HEK293 (cell line): ENCODE results near the gene OR1J2.

Experiments used
- CTCF ChIA-PET: fragments of 350-600 bp; formaldehyde crosslinking; extraction: SDS; loops from one replicate; lab custom pipeline; 2021; ENCODE audit warnings: antibody characterized with exemption; lab: Yijun Ruan, JAX
- POLR2A ChIA-PET: fragments of 300-600 bp; formaldehyde crosslinking; extraction: SDS; loops from one replicate; lab custom pipeline; 2020; ENCODE audit warnings: antibody characterized with exemption, inconsistent platforms; lab: Yijun Ruan, JAX
- H3K27ac ChIP-seq: fragments of 200-500 bp; sonication (Bioruptor generic); 2 replicates; pipeline ENCODE4 v1.5.1; 2014; ENCODE audit warnings: low read depth, low read length, control low read depth, inconsistent platforms; ENCODE audit errors: extremely low read depth
- H3K36me3 ChIP-seq, 2 experiments: fragments of 200-500 bp in 1 of 2; sonication (Bioruptor generic) in 1 of 2; 1 replicate in 1 of 2; 2 replicates in 1 of 2; pipeline ENCODE4 v1.5.1; 2014 to 2017; ENCODE audit warnings: inconsistent platforms in 2 of 2, low read length in 2 of 2; ENCODE audit not compliant: control insufficient read depth in 2 of 2, insufficient read depth in 1 of 2
- H3K4me1 ChIP-seq: fragments of 200-500 bp; sonication (Bioruptor generic); 2 replicates; pipeline ENCODE4 v1.5.1; 2014; ENCODE audit warnings: mild to moderate bottlenecking, low read length, inconsistent platforms; ENCODE audit not compliant: control insufficient read depth, insufficient read depth
- H3K4me3 ChIP-seq: 2 replicates; pipeline ENCODE4 v1.5.1; 2011; ENCODE audit warnings: low read depth, mild to moderate bottlenecking, control low read depth, low read length, moderate library complexity
- H3K9me3 ChIP-seq: fragments of 200-500 bp; sonication (Bioruptor generic); 2 replicates; pipeline ENCODE4 v1.5.1; 2014; ENCODE audit warnings: low read depth, low read length, inconsistent platforms; ENCODE audit not compliant: control insufficient read depth, insufficient read depth
- GLI4 ChIP-seq: fragments of 450-650 bp; formaldehyde crosslinking; IDR thresholded peaks from 2 replicates; pipeline ENCODE4 v1.5.1; 2016; ENCODE audit warnings: missing biosample characterization, missing genetic modification characterization
- KLF7 ChIP-seq: fragments of 450-650 bp; formaldehyde crosslinking; IDR thresholded peaks from 2 replicates; pipeline ENCODE4 v1.5.1; 2016; ENCODE audit warnings: missing biosample characterization, missing genetic modification characterization, borderline replicate concordance
- KLF8 ChIP-seq: fragments of 450-650 bp; formaldehyde crosslinking; IDR thresholded peaks from 2 replicates; pipeline ENCODE4 v1.5.1; 2016; ENCODE audit warnings: missing biosample characterization, missing genetic modification characterization
- MZF1 ChIP-seq: fragments of 450-650 bp; formaldehyde crosslinking; IDR thresholded peaks from 2 replicates; pipeline ENCODE4 v1.5.1; 2017; ENCODE audit warnings: missing biosample characterization, missing genetic modification characterization, borderline replicate concordance
- REPIN1 ChIP-seq: fragments of 450-650 bp; formaldehyde crosslinking; IDR thresholded peaks from 2 replicates; pipeline ENCODE4 v1.5.1; 2017; ENCODE audit warnings: missing biosample characterization, missing genetic modification characterization, low read depth
- SALL2 ChIP-seq: fragments of 450-650 bp; formaldehyde crosslinking; IDR thresholded peaks from 2 replicates; pipeline ENCODE4 v1.5.0; 2017; ENCODE audit warnings: missing biosample characterization, mild to moderate bottlenecking, missing genetic modification characterization, borderline replicate concordance
- ZBTB17 ChIP-seq: fragments of 450-650 bp; formaldehyde crosslinking; IDR thresholded peaks from 2 replicates; pipeline ENCODE4 v1.5.1; 2016; ENCODE audit warnings: missing biosample characterization, missing genetic modification characterization
- ZBTB6 ChIP-seq: fragments of 450-650 bp; formaldehyde crosslinking; IDR thresholded peaks from 2 replicates; pipeline ENCODE4 v1.5.1; 2017; ENCODE audit warnings: missing biosample characterization, missing genetic modification characterization
- ZNF121 ChIP-seq: fragments of 450-650 bp; formaldehyde crosslinking; IDR thresholded peaks from 2 replicates; pipeline ENCODE4 v1.5.1; 2016; ENCODE audit warnings: missing biosample characterization, missing genetic modification characterization
- ZNF239 ChIP-seq: fragments of 450-650 bp; formaldehyde crosslinking; IDR thresholded peaks from 2 replicates; pipeline ENCODE4 v1.5.1; 2016; ENCODE audit warnings: missing biosample characterization, missing genetic modification characterization
- ZNF37A ChIP-seq: fragments of 450-650 bp; IDR thresholded peaks from 2 replicates; pipeline ENCODE4 v1.5.1; 2018; ENCODE audit warnings: missing biosample characterization, missing genetic modification characterization
- ZNF426 ChIP-seq: fragments of 450-650 bp; formaldehyde crosslinking; IDR thresholded peaks from 2 replicates; pipeline ENCODE4 v1.5.1; 2017; ENCODE audit warnings: missing biosample characterization, missing genetic modification characterization, mild to moderate bottlenecking, inconsistent platforms, moderate library complexity
- ZNF433 ChIP-seq: fragments of 450-650 bp; formaldehyde crosslinking; IDR thresholded peaks from 2 replicates; pipeline ENCODE4 v1.5.1; 2016; ENCODE audit warnings: missing biosample characterization, missing genetic modification characterization, low read depth
- ZNF510 ChIP-seq: fragments of 450-650 bp; formaldehyde crosslinking; IDR thresholded peaks from 2 replicates; pipeline ENCODE4 v1.5.1; 2018; ENCODE audit warnings: mild to moderate bottlenecking, missing genetic modification characterization, missing biosample characterization; ENCODE audit not compliant: insufficient replicate concordance
- ZNF514 ChIP-seq: fragments of 450-650 bp; formaldehyde crosslinking; IDR thresholded peaks from 2 replicates; pipeline ENCODE4 v1.5.1; 2016; ENCODE audit warnings: missing biosample characterization, missing genetic modification characterization
- ZNF629 ChIP-seq: fragments of 450-650 bp; formaldehyde crosslinking; IDR thresholded peaks from 2 replicates; pipeline ENCODE4 v1.5.1; 2017; ENCODE audit warnings: missing biosample characterization, missing genetic modification characterization
- ZNF701 ChIP-seq: fragments of 450-650 bp; formaldehyde crosslinking; IDR thresholded peaks from 2 replicates; pipeline ENCODE4 v1.5.1; 2016; ENCODE audit warnings: missing biosample characterization, missing genetic modification characterization
- ZSCAN30 ChIP-seq: fragments of 450-650 bp; IDR thresholded peaks from 2 replicates; pipeline ENCODE4 v1.5.1; 2018; ENCODE audit warnings: missing biosample characterization, mild to moderate bottlenecking, missing genetic modification characterization, moderate library complexity
- TF ChIP-seq, protein P1 (sequence below): fragments of 450-650 bp; formaldehyde crosslinking; IDR thresholded peaks from 2 replicates; pipeline ENCODE4 v1.5.1; 2016; ENCODE audit warnings: missing biosample characterization, missing genetic modification characterization, low read depth
- TF ChIP-seq, protein P2 (sequence below): fragments of 450-650 bp; formaldehyde crosslinking; IDR thresholded peaks from 2 replicates; pipeline ENCODE4 v1.5.1; 2016; ENCODE audit warnings: missing biosample characterization, missing genetic modification characterization
- TF ChIP-seq, protein P3 (sequence below): fragments of 450-650 bp; formaldehyde crosslinking; IDR thresholded peaks from 2 replicates; pipeline ENCODE4 v1.5.1; 2017; ENCODE audit warnings: missing biosample characterization, missing genetic modification characterization

Gene OR1J2

GRCh38 chr9:122475717-122476116, 34.9 kb upstream of the OR1J2 start (continued):
- TF ChIP-seq, protein P1, sequence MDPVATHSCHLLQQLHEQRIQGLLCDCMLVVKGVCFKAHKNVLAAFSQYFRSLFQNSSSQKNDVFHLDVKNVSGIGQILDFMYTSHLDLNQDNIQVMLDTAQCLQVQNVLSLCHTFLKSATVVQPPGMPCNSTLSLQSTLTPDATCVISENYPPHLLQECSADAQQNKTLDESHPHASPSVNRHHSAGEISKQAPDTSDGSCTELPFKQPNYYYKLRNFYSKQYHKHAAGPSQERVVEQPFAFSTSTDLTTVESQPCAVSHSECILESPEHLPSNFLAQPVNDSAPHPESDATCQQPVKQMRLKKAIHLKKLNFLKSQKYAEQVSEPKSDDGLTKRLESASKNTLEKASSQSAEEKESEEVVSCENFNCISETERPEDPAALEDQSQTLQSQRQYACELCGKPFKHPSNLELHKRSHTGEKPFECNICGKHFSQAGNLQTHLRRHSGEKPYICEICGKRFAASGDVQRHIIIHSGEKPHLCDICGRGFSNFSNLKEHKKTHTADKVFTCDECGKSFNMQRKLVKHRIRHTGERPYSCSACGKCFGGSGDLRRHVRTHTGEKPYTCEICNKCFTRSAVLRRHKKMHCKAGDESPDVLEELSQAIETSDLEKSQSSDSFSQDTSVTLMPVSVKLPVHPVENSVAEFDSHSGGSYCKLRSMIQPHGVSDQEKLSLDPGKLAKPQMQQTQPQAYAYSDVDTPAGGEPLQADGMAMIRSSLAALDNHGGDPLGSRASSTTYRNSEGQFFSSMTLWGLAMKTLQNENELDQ (tag by site-specific recombination), result no peak

- TF ChIP-seq, protein P2, sequence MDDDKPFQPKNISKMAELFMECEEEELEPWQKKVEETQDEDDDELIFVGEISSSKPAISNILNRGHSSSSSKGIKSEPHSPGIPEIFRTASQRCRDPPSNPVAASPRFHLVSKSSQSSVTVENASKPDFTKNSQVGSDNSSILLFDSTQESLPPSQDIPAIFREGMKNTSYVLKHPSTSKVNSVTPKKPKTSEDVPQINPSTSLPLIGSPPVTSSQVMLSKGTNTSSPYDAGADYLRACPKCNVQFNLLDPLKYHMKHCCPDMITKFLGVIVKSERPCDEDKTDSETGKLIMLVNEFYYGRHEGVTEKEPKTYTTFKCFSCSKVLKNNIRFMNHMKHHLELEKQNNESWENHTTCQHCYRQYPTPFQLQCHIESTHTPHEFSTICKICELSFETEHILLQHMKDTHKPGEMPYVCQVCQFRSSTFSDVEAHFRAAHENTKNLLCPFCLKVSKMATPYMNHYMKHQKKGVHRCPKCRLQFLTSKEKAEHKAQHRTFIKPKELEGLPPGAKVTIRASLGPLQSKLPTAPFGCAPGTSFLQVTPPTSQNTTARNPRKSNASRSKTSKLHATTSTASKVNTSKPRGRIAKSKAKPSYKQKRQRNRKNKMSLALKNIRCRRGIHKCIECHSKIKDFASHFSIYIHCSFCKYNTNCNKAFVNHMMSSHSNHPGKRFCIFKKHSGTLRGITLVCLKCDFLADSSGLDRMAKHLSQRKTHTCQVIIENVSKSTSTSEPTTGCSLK, result no peak
- no peak for TF ChIP-seq ZNF514 (tag by site-specific recombination)
- Histone ChIP-seq H3K4me1 (no peaks in the 10 kb centered on the region), H3K4me3 (no peak overlapping the region), H3K36me3 (no peaks in the 10 kb centered on the region), H3K27ac (no peak overlapping the region), H3K9me3 (no peaks in the 10 kb centered on the region)
- POLR2A ChIA-PET, result no interaction called here
- CTCF ChIA-PET, result interaction anchor here (1.2 kb wide), 1 partner anchor 12 kb away, joined by 4 read pairs; no protein-coding TSS in a partner anchor
These were observed 33.3 kb upstream of the OR1J2 start for GRCh38 chr9:122477346-122477745.

DNA sequence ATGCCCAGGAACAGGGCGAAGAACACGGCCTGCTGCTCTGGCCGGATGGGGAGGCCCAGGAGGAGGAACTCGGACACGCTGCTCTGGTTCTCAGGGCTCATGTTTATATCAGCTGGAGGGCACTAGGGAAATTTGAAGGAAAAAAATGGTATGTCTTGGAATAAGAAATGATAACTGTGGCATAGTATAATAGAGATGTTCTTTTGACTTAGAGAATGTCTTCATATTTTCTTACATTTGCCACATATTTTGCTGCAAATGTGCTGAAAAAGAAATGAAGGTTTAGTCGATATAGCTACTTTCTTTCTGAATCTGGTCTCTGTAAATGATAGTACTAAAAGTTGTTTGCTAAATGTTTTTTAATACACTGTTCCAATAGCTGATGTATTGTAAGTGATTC, 32.8 kb upstream of the OR1J2 start, which contains the start of gene OR1J1:
OR1J1 (minus strand) TSS at position 101 of the 400 bp plus-strand sequence; CDS start at position 101, 0 bp downstream.
- POLR2A ChIA-PET, result no interaction called here
- Histone ChIP-seq H3K4me1 (no peaks in the 10 kb centered on the region), H3K36me3 (no peaks in the 10 kb centered on the region), H3K27ac (no peak within 1 kb of the TSS), H3K4me3 (no peak within 1 kb of the TSS), H3K9me3 (no peaks in the 10 kb centered on the region)
- TF ChIP-seq ZNF239 (no peak), REPIN1 (no peak), KLF7 (no peak), ZNF121 (tag by site-specific recombination) (no peak), ZNF701 (no peak), ZNF629 (tag by site-specific recombination) (no peak), KLF8 (tag by site-specific recombination) (no peak), ZBTB6 (tag by site-specific recombination) (no peak), ZNF510 (tag by site-specific recombination) (no peak), ZSCAN30 (no peak), ZNF433 (no peak)
- CTCF ChIA-PET, result interaction anchor here (0.8 to 1.2 kb wide), 2 partner anchors 12 to 14 kb away, joined by 3 to 4 read pairs; no protein-coding TSS in a partner anchor

DNA sequence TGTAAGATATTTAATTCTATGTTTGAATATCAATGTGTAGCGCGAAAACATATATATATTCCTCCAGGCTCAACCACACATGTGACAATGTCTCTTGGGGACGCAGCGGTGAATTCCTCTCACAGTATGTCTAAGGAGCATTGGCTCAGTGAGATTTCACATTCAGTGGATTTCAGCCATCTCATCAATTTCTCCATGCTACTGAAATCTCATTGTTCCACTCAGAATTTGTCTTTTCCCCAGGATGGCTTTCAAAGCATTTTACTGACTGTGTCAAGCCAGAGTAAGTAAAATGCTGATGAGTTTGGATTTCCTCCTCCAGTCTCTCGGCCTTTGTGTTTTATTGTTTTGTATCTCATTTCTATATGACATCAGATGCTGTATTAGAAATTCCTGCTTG, 31.5 kb upstream of the OR1J2 start:
- no peaks in the 10 kb centered on the region for H3K36me3 ChIP-seq
- H3K9me3 ChIP-seq, result no peaks in the 10 kb centered on the region
- ChIA-PET POLR2A (no interaction called here), CTCF (interaction anchor here (1.3 to 1.7 kb wide), 2 partner anchors 14 to 15 kb away, joined by 4 to 7 read pairs; no protein-coding TSS in a partner anchor)
- H3K4me1 ChIP-seq, result no peaks in the 10 kb centered on the region
- no peak for TF ChIP-seq SALL2 (tag by site-specific recombination)
- no peak for TF ChIP-seq ZNF37A (tag by site-specific recombination)
- no peak for TF ChIP-seq ZBTB17 (tag by site-specific recombination)
- TF ChIP-seq, protein P3, sequence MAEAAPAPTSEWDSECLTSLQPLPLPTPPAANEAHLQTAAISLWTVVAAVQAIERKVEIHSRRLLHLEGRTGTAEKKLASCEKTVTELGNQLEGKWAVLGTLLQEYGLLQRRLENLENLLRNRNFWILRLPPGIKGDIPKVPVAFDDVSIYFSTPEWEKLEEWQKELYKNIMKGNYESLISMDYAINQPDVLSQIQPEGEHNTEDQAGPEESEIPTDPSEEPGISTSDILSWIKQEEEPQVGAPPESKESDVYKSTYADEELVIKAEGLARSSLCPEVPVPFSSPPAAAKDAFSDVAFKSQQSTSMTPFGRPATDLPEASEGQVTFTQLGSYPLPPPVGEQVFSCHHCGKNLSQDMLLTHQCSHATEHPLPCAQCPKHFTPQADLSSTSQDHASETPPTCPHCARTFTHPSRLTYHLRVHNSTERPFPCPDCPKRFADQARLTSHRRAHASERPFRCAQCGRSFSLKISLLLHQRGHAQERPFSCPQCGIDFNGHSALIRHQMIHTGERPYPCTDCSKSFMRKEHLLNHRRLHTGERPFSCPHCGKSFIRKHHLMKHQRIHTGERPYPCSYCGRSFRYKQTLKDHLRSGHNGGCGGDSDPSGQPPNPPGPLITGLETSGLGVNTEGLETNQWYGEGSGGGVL (tag by site-specific recombination), result no peak
- TF ChIP-seq ZNF426 (tag by site-specific recombination), result no peak
- TF ChIP-seq GLI4 (tag by site-specific recombination), result no peak
- TF ChIP-seq, protein P2, result no peak
- TF ChIP-seq KLF7, result no peak
- TF ChIP-seq MZF1 (tag by site-specific recombination), result no peak
- H3K4me3 ChIP-seq, result no peak overlapping the region
- H3K27ac ChIP-seq, result no peak overlapping the region
